PC-9 (cell line): ENCODE data around the gene TIGAR. TPM values are rescaled to one million over a fixed set of nuclear protein-coding genes. Genes with fewer than 3 reads are reported as not detected.

Experiments used
- BruUV-seq: library from RNA; stranded (reverse); fragments of 400-500 nt; replicated peaks from 2 replicates; lab custom pipeline; 2021; lab: Mats Ljungman, UMichigan
- CTCF ChIA-PET: fragments of 300-600 bp; sonication (Branson Sonifier 250); formaldehyde crosslinking; loops from one replicate; lab custom pipeline; 2022; ENCODE audit warnings: antibody characterized with exemption; lab: Charles Lee
- POLR2A ChIA-PET: fragments of 300-600 bp; sonication (Branson Sonifier 250); formaldehyde crosslinking; loops from one replicate; lab custom pipeline; 2022; ENCODE audit warnings: antibody characterized with exemption; ENCODE audit not compliant: unreplicated experiment; lab: Charles Lee
- DNase-seq, 2 experiments: peaks; one replicate each; pipeline versions ENCODE4 v3.0.0 to v3.0.0-alpha.2; 2015 to 2022; ENCODE audit warnings: mixed read lengths in 1 of 2
- H2AFZ ChIP-seq: fragments of 200-600 bp; sonication (generic); 2 replicates; pipeline ENCODE4 v1.8.1; 2017; ENCODE audit warnings: antibody characterized with exemption
- H3F3A ChIP-seq: fragments of 200-600 bp; sonication (generic); 2 replicates; pipeline ENCODE4 v1.8.1; 2017; ENCODE audit warnings: antibody characterized with exemption, mild to moderate bottlenecking, low read depth; ENCODE audit not compliant: insufficient read depth
- H3K27ac ChIP-seq: fragments of 200-600 bp; sonication (generic); 2 replicates; pipeline ENCODE4 v1.6.1; 2016; ENCODE audit warnings: mixed run types
- H3K27me3 ChIP-seq: fragments of 200-600 bp; sonication (generic); 2 replicates; pipeline ENCODE4 v1.6.1; 2016; ENCODE audit warnings: low read depth, mixed run types; ENCODE audit not compliant: insufficient read depth
- H3K36me3 ChIP-seq: fragments of 200-600 bp; sonication (generic); 2 replicates; pipeline ENCODE4 v1.6.1; 2016; ENCODE audit warnings: low read depth, mixed run types
- H3K4me1 ChIP-seq: fragments of 200-600 bp; sonication (generic); replicated peaks from 2 replicates; pipeline ENCODE4 v1.6.1; 2016; ENCODE audit warnings: mixed run types; ENCODE audit not compliant: insufficient read depth
- H3K4me2 ChIP-seq: fragments of 200-600 bp; sonication (generic); 2 replicates; pipeline ENCODE4 v1.6.1; 2017; ENCODE audit warnings: mixed run types
- H3K4me3 ChIP-seq: fragments of 200-600 bp; sonication (generic); 2 replicates; pipeline ENCODE4 v1.6.1; 2016; ENCODE audit warnings: mixed run types
- H3K79me2 ChIP-seq: fragments of 200-600 bp; sonication (generic); 2 replicates; pipeline ENCODE4 v1.6.1; 2017; ENCODE audit warnings: low read depth, mixed run types
- H3K9me2 ChIP-seq: fragments of 200-600 bp; sonication (generic); 2 replicates; pipeline ENCODE4 v1.8.1; 2017; ENCODE audit warnings: mild to moderate bottlenecking; ENCODE audit not compliant: insufficient read depth
- H3K9me3 ChIP-seq: fragments of 200-600 bp; sonication (generic); 2 replicates; pipeline ENCODE4 v1.8.1; 2016; ENCODE audit warnings: low read depth; ENCODE audit not compliant: insufficient read depth
- H4K20me1 ChIP-seq: fragments of 200-600 bp; sonication (generic); 2 replicates; pipeline ENCODE4 v1.8.1; 2017; ENCODE audit not compliant: insufficient read depth
- CTCF ChIP-seq: fragments of 200-600 bp; sonication (generic); conservative IDR thresholded peaks from 2 replicates; pipeline ENCODE4 v1.6.1; 2017; ENCODE audit warnings: mixed run types, antibody characterized with exemption, mild to moderate bottlenecking, moderate library complexity
- EZH2 ChIP-seq: fragments of 200-600 bp; sonication (generic); IDR thresholded peaks from 2 replicates; pipeline ENCODE4 v1.8.0; 2017; ENCODE audit warnings: antibody characterized with exemption, low read depth
- intact Hi-C: fragments of 100-400 bp; cut with micrococcal nuclease; formaldehyde crosslinking; loops from one replicate; pipeline ENCODE4 v1.10.0; 2022; ENCODE audit not compliant: unreplicated experiment
- total RNA-seq: library from RNA; stranded (reverse); gene quantifications from 2 replicates; pipeline ENCODE4 v1.2.3, GENCODE V29; 2021

The TIGAR gene
- total RNA-seq, 1 experiment from 2014 or later, result 13.2 TPM

GRCh38 chr12:4320497-4320852 lies 538 bp upstream of the TIGAR start:
- no peak for DNase-seq
- Histone ChIP-seq H3K9me2 (no peaks in the 10 kb centered on the region), H3K4me2 (peak overlapping the region; percentile 96), H3K27me3 (0 out of 2 replicates have a peak, but pooled peaks cover under 1% of the 10 kb centered on the region), H3K27ac (peak overlapping the region; percentile 69), H3K36me3 (no peaks in the 10 kb centered on the region), H3K9me3 (no peaks in the 10 kb centered on the region), H3K4me1 (peaks cover 12% of the 10 kb centered on the region), H4K20me1 (no peaks in the 10 kb centered on the region), H3K4me3 (peak overlapping the region; percentile 95), H3F3A (peaks cover 6% of the 10 kb centered on the region), H2AFZ (peak overlapping the region; percentile 97), H3K79me2 (peaks cover 15% of the 10 kb centered on the region)
- intact Hi-C loops, result loop anchor here (1.0 to 10.0 kb wide), 2 partner anchors 12 to 1954 kb away; no protein-coding TSS in a partner anchor
- ChIA-PET CTCF (interaction anchor here (1.0 kb wide), 1 partner anchor 12 kb away, joined by 3 read pairs; no protein-coding TSS in a partner anchor), POLR2A (interaction anchor here (0.5 to 0.6 kb wide), 2 partner anchors 131 to 199 kb away, joined by 3 to 5 read pairs; no protein-coding TSS in a partner anchor)
- no peak for TF ChIP-seq CTCF
- TSS peak; percentile 96 for BruUV-seq

GRCh38 chr12:4322726-4323125 lies 1.7 kb downstream of the TIGAR start:
- no peaks in the 10 kb centered on the region for H3K27me3 ChIP-seq
- no peaks in the 10 kb centered on the region for H3K9me3 ChIP-seq
- intact Hi-C loops, result loop anchor here (10.0 kb wide), 1 partner anchor 1952 kb away; no protein-coding TSS in a partner anchor
- no peak overlapping the region for H2AFZ ChIP-seq
- H3K27ac ChIP-seq, result no peak overlapping the region
- H4K20me1 ChIP-seq, result 0 out of 2 replicates have a peak, but pooled peaks cover 7% of the 10 kb centered on the region
- POLR2A ChIA-PET, result interaction anchor here (0.6 kb wide), 1 partner anchor 473 kb away, joined by 7 read pairs; no protein-coding TSS in a partner anchor
- H3F3A ChIP-seq, result peaks cover 6% of the 10 kb centered on the region
- no TSS peak for BruUV-seq
- no peak overlapping the region for H3K4me3 ChIP-seq
- CTCF ChIA-PET, result interaction anchor here (0.6 kb wide), 1 partner anchor 321 kb away, joined by 4 read pairs; no protein-coding TSS in a partner anchor
- H3K79me2 ChIP-seq, result peaks cover 15% of the 10 kb centered on the region
- TF ChIP-seq CTCF (no peak), EZH2 (no peak)
- no peaks in the 10 kb centered on the region for H3K9me2 ChIP-seq
- peaks cover 12% of the 10 kb centered on the region for H3K4me1 ChIP-seq
- no peaks in the 10 kb centered on the region for H3K36me3 ChIP-seq
- H3K4me2 ChIP-seq, result peak overlapping the region; percentile 96; the same call in 1 of the 2 replicates
- DNase-seq, result no peak

- CTCF ChIA-PET, result interaction anchor here (0.6 kb wide), 1 partner anchor 320 kb away, joined by 4 read pairs; no protein-coding TSS in a partner anchor
- Histone ChIP-seq H3K4me1 (peaks cover 12% of the 10 kb centered on the region), H3K79me2 (peaks cover 15% of the 10 kb centered on the region), H3K36me3 (no peaks in the 10 kb centered on the region), H4K20me1 (0 out of 2 replicates have a peak, but pooled peaks cover 7% of the 10 kb centered on the region), H3K9me3 (no peaks in the 10 kb centered on the region), H3K27me3 (no peaks in the 10 kb centered on the region), H3K4me3 (no peak overlapping the region), H3K9me2 (no peaks in the 10 kb centered on the region), H3K27ac (no peak overlapping the region), H2AFZ (no peak overlapping the region), H3F3A (peaks cover 6% of the 10 kb centered on the region), H3K4me2 (no peak overlapping the region)
- BruUV-seq, result no TSS peak
- DNase-seq, result no peak
- intact Hi-C loops, result loop anchor here (10.0 kb wide), 1 partner anchor 1951 kb away; no protein-coding TSS in a partner anchor
- TF ChIP-seq CTCF, result no peak
- no peak for TF ChIP-seq EZH2
- POLR2A ChIA-PET, result no interaction called here
Observed at GRCh38 chr12:4323396-4323795, 2.4 kb downstream of the TIGAR start.
